Chondrocyte (in vitro differentiated cells): ENCODE data around the gene CFAP58. TPM values are rescaled to one million over a fixed set of nuclear protein-coding genes. Genes with fewer than 3 reads are reported as not detected.
A peak's percentile ranks its signal among the peaks of the same experiment; 100 is the strongest.

Experiments used
- DNase-seq: peaks from one replicate; pipeline ENCODE4 v3.0.0; 2021; ENCODE audit warnings: mixed read lengths, low spot score
- H3K27ac Mint-ChIP-seq: one replicate; pipeline ENCODE4 v1.8.0; 2021; ENCODE audit warnings: mild to moderate bottlenecking, moderate library complexity, mixed read lengths; ENCODE audit not compliant: unreplicated experiment
- H3K27me3 Mint-ChIP-seq: 2 replicates; pipeline ENCODE4 v1.8.0; 2021; ENCODE audit warnings: low read depth, mixed read lengths
- H3K36me3 Mint-ChIP-seq: 2 replicates; pipeline ENCODE4 v1.8.0; 2021; ENCODE audit warnings: low read depth, mixed read lengths
- H3K4me1 Mint-ChIP-seq: 2 replicates; pipeline ENCODE4 v1.8.0; 2021; ENCODE audit warnings: low read depth, mild to moderate bottlenecking, mixed read lengths
- H3K4me3 Mint-ChIP-seq: one replicate; pipeline ENCODE4 v1.8.0; 2021; ENCODE audit warnings: mild to moderate bottlenecking, moderate library complexity, mixed read lengths; ENCODE audit not compliant: unreplicated experiment
- H3K9me3 Mint-ChIP-seq: 2 replicates; pipeline ENCODE4 v1.8.0; 2021; ENCODE audit warnings: low read depth, mixed read lengths
- CTCF ChIP-seq: fragments of 200-600 bp; sonication (generic); IDR thresholded peaks from 2 replicates; pipeline ENCODE4 v1.5.0; 2021; ENCODE audit warnings: antibody characterized with exemption, mild to moderate bottlenecking, moderate library complexity
- total RNA-seq: library from RNA; stranded (reverse); gene quantifications from 3 replicates; pipeline ENCODE4 v1.2.1, GENCODE V29; 2021

The CFAP58 gene
- total RNA-seq, 1 donor from 2014 or later: 0.15 TPM

- peaks cover 83% of the 10 kb centered on the region for H3K4me1 Mint-ChIP-seq
- H3K27ac Mint-ChIP-seq: peak overlapping the region; percentile 97
- H3K9me3 Mint-ChIP-seq: no peaks in the 10 kb centered on the region
- no peaks in the 10 kb centered on the region for H3K36me3 Mint-ChIP-seq
- TF ChIP-seq CTCF: peak; percentile 18
- DNase-seq: no peak
- H3K27me3 Mint-ChIP-seq: no peaks in the 10 kb centered on the region
- H3K4me3 Mint-ChIP-seq: peak overlapping the region; percentile 5
Measured at GRCh38 chr10:104330168-104331110, 23.2 kb upstream of the CFAP58 start.

- H3K4me1 Mint-ChIP-seq: peaks cover 80% of the 10 kb centered on the region
- no peak for TF ChIP-seq CTCF
- DNase-seq: no peak
- peak overlapping the region; percentile 97 for H3K27ac Mint-ChIP-seq
- peak overlapping the region; percentile 5 for H3K4me3 Mint-ChIP-seq
- no peaks in the 10 kb centered on the region for H3K9me3 Mint-ChIP-seq
- H3K27me3 Mint-ChIP-seq: no peaks in the 10 kb centered on the region
- no peaks in the 10 kb centered on the region for H3K36me3 Mint-ChIP-seq
Measured at GRCh38 chr10:104331208-104331838, 22.3 kb upstream of the CFAP58 start.

GRCh38 chr10:104332243-104333031 is 21.2 kb upstream of the CFAP58 start:
- no peak for TF ChIP-seq CTCF
- Mint-ChIP-seq H3K4me1 (peaks cover 79% of the 10 kb centered on the region), H3K27ac (peak overlapping the region; percentile 97), H3K27me3 (no peaks in the 10 kb centered on the region), H3K36me3 (no peaks in the 10 kb centered on the region), H3K9me3 (no peaks in the 10 kb centered on the region), H3K4me3 (no peak overlapping the region)
- DNase-seq: no peak

- no peak for TF ChIP-seq CTCF
- no peak overlapping the region for H3K27ac Mint-ChIP-seq
- H3K36me3 Mint-ChIP-seq: no peaks in the 10 kb centered on the region
- DNase-seq: no peak
- H3K4me1 Mint-ChIP-seq: peaks cover 71% of the 10 kb centered on the region
- H3K27me3 Mint-ChIP-seq: no peaks in the 10 kb centered on the region
- H3K4me3 Mint-ChIP-seq: no peak overlapping the region
- no peaks in the 10 kb centered on the region for H3K9me3 Mint-ChIP-seq
Measured at GRCh38 chr10:104333032-104333727, 20.5 kb upstream of the CFAP58 start.
